AG09319 (cell line): ENCODE measurements around the gene FHIT.

Experiments
- DNase-seq: peaks from one replicate; pipeline ENCODE4 v3.0.0-alpha.2; 2010; ENCODE audit warnings: low read depth; ENCODE audit errors: extremely low read depth
- CTCF ChIP-seq: IDR thresholded peaks from 2 replicates; pipeline ENCODE4 v1.5.1; 2011; ENCODE audit warnings: low read depth, mild to moderate bottlenecking, inconsistent platforms, low read length, moderate library complexity

Gene FHIT

GRCh38 chr3:59854061-59854709 lies 1397.1 kb downstream of the FHIT start:
- DNase-seq, result no peak
- TF ChIP-seq CTCF, result no peak

GRCh38 chr3:59850417-59850816 lies 1400.8 kb downstream of the FHIT start:
- no peak for TF ChIP-seq CTCF
- no peak for DNase-seq

GRCh38 chr3:59845386-59845785 lies 1405.9 kb downstream of the FHIT start:
- no peak for DNase-seq
- no peak for TF ChIP-seq CTCF

- no peak for TF ChIP-seq CTCF
- no peak for DNase-seq
These were observed 1407.4 kb downstream of the FHIT start for GRCh38 chr3:59843821-59844220.

- DNase-seq, result no peak
- no peak for TF ChIP-seq CTCF
These were observed 1411.3 kb downstream of the FHIT start for GRCh38 chr3:59839810-59840515.

GRCh38 chr3:59839283-59839682 lies 1412.0 kb downstream of the FHIT start:
- no peak for DNase-seq
- TF ChIP-seq CTCF, result no peak

- TF ChIP-seq CTCF, result no peak
- DNase-seq, result no peak
These were observed 1414.7 kb downstream of the FHIT start for GRCh38 chr3:59836531-59836930.
